UCSD-AML1 (cell line): ENCODE measurements around the gene AARS2.

Experiments used
- DNase-seq: peaks from one replicate; lab custom pipeline; 2025; ENCODE audit not compliant: unreplicated experiment; lab: John Stamatoyannopoulos, UW

Gene AARS2

GRCh38 chr6:44301782-44302564, 11.2 kb downstream of the AARS2 start:
- no peak for DNase-seq

- no peak for DNase-seq
These were observed 12.0 kb downstream of the AARS2 start for GRCh38 chr6:44301106-44301505.

- no peak for DNase-seq
These were observed 12.8 kb downstream of the AARS2 start for GRCh38 chr6:44300292-44300823.

DNA sequence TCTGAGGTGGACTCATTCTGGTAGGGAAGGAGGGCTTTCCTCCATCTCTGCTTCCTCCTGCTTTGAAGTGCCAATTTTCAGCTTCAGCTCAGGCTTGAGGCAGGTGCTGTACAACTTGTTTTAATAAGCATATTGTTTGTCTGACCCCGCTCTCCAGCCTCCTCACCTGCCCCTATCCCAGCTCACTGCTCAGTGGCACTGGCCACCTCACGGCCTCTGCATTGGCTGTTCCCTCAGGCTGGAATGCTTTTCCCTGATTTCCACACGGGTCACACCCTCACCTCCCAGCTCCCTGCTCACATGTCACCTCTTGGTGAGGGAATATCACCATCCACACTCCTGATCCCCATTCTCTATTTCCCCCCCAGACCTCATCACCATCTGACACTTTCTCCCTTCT, 14.3 kb downstream of the AARS2 start:
- no peak for DNase-seq

GRCh38 chr6:44298055-44298803, 14.9 kb downstream of the AARS2 start:
- DNase-seq, result no peak

- DNase-seq, result no peak
These were observed 15.8 kb downstream of the AARS2 start for GRCh38 chr6:44297063-44298038.

DNA sequence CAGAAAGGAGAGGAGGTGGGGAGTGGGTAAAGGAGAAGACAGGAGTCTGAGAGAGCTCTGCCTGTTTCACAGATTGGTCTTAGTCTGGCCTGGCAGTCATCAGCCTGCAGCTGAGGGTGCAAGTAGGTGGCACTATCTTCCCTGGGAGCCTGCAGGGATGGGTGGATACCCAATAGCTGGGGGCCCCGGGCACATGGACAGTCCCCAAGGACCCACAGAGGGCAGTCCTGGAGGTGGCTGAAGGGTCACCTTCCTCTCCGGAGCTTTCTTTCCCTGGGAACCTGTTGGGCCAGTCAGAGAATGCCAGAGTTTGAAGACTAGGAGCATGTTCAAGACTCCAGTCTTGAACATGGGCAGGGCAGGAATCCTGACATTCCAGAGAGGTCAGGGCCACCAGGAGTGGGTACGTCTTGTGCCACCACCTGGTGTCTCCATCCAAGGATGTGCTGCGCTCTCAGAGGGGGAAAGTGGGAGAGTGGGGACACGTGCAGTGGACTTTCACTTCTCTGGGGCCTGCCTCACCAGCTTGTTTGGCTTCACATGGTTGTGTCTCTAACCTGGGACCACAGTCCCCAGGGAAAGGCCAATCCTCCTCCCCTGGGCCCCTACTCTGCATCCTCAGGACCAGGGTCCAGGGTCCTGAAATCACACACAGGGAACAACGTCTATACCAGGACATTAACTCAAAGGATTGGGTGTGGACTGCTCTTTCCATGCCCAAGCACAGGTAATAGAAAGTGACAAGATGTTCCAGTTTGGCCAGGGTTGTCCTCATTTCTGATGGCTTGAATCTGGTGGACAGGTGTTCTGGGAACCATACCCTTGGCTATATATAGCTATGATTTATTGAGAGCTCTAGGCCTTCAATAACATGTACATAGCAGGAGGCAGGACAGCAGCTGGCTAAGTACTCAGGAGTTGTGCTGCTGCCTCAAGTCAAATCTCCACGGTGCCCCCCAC, 18.0 kb downstream of the AARS2 start:
- DNase-seq, result no peak

GRCh38 chr6:44292661-44293365, 20.3 kb downstream of the AARS2 start:
- DNase-seq, result no peak

GRCh38 chr6:44291841-44292240, 21.3 kb downstream of the AARS2 start:
- DNase-seq, result no peak

DNA sequence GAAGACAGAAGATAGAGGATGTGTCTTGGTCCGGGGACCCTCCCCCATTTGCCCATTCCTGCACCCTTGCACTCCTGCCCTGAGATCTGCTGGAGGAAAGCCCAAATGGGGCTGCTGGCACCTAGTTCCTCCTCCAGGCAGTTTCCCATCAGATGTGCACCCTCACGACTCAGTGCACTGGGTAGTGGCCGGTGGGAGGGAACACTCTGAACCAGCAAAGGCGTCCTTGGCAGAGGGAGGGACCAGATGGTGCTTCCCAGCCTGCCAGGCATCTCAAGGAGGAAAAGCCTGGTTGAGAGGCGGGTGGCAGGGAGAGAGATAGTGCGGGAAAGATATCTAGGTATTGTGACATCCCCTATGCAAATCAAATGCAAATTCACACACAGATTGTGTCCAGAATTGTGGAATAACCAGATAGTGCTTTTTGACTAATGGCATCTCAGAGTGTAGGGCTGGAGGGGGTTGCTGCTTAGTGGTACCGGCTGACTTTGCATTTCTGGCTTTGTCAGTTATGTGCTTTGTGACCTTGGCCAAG, 23.4 kb downstream of the AARS2 start:
- DNase-seq, result no peak

DNA sequence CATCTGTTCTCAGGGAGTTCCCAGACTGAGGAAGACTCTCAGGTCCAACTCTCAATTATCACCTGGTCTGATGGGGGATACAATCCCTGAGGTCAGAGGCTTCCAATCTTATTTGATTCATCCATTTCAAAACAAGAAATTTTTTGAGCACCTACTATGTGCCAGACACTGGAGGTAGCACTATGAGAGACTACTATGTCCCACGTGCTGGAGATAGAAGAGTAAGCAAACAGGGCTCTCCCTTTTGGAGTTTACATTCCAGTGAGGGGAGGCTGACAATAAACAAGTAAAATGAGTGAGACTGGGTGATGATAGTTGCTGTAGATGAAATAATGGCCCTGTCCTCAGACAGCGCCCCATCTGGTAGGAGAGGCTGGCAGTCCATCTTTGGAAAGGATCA, 26.4 kb downstream of the AARS2 start:
- DNase-seq, result no peak

DNA sequence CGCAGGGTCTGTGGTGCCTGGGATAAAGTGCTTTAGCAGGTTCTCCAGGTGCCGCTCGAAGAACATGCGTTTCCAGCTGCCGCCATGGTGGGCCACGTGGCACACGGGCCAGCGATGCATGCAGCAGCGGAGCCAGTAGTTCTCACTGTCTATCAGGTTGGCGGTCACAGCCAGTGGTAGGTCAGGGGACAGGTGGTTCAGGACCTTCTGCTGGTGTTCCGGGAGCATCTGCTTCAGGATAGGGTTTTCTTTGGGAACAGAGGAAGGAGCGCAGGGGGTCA, 26.9 kb downstream of the AARS2 start:
- no peak for DNase-seq

- no peak for DNase-seq
These were observed 27.4 kb downstream of the AARS2 start for GRCh38 chr6:44285552-44286284.

GRCh38 chr6:44284867-44285266, 28.3 kb downstream of the AARS2 start:
- DNase-seq, result no peak

DNA sequence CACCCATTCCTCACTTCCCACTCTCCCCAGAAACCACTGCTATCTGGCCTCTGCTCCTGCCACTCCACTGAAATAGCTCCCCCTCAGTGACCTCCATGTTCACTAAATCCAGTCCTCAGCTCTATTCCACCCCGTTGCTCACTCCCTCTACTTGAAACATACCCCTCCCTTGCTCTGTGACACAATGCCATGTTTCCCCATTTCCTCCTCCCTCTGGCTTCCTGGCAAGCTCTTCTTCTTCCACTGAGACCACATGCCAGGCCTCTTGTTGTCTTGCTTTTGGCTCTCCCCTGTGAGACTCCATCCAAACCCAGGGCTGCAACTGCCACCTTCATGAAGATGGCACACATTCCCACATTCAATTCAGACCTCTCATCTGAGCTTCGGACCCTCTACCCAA, 29.0 kb downstream of the AARS2 start:
- no peak for DNase-seq

- no peak for DNase-seq
These were observed 34.1 kb downstream of the AARS2 start for GRCh38 chr6:44278774-44279697.

- no peak for DNase-seq
These were observed 34.8 kb downstream of the AARS2 start for GRCh38 chr6:44278315-44278714.

DNA sequence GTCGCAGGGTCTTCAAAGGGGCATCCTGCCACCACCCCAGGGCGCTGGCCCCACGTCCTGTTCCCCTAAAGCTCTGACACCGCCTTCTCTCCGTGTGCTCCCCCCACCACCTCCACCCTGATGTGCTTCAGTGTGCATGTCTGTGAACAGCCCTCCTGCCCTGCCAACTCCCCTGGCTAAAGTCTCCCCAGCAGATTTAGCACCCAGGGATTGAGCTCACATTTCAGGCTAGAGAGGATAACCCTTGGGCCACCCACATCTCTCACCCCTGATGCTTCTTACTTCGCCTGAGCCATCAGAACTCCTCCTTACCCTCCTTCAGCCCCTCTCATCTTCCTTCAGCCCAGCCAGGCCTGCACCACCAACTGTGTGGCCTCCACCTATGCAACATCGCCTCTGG, 35.4 kb downstream of the AARS2 start:
- DNase-seq, result no peak
